HEK293 (cell line): ENCODE data around the gene SHROOM3.

Experiments
- CTCF ChIA-PET: fragments of 350-600 bp; formaldehyde crosslinking; extraction: SDS; loops from one replicate; lab custom pipeline; 2021; ENCODE audit warnings: antibody characterized with exemption; lab: Yijun Ruan, JAX
- POLR2A ChIA-PET: fragments of 300-600 bp; formaldehyde crosslinking; extraction: SDS; loops from one replicate; lab custom pipeline; 2020; ENCODE audit warnings: antibody characterized with exemption, inconsistent platforms; lab: Yijun Ruan, JAX
- H3K27ac ChIP-seq: fragments of 200-500 bp; sonication (Bioruptor generic); 2 replicates; pipeline ENCODE4 v1.5.1; 2014; ENCODE audit warnings: low read depth, low read length, control low read depth, inconsistent platforms; ENCODE audit errors: extremely low read depth
- H3K36me3 ChIP-seq, 2 experiments: fragments of 200-500 bp in 1 of 2; sonication (Bioruptor generic) in 1 of 2; 1 replicate in 1 of 2; 2 replicates in 1 of 2; pipeline ENCODE4 v1.5.1; 2014 to 2017; ENCODE audit warnings: inconsistent platforms in 2 of 2, low read length in 2 of 2; ENCODE audit not compliant: control insufficient read depth in 2 of 2, insufficient read depth in 1 of 2
- H3K4me1 ChIP-seq: fragments of 200-500 bp; sonication (Bioruptor generic); 2 replicates; pipeline ENCODE4 v1.5.1; 2014; ENCODE audit warnings: mild to moderate bottlenecking, low read length, inconsistent platforms; ENCODE audit not compliant: control insufficient read depth, insufficient read depth
- H3K4me3 ChIP-seq: 2 replicates; pipeline ENCODE4 v1.5.1; 2011; ENCODE audit warnings: low read depth, mild to moderate bottlenecking, control low read depth, low read length, moderate library complexity
- H3K9me3 ChIP-seq: fragments of 200-500 bp; sonication (Bioruptor generic); 2 replicates; pipeline ENCODE4 v1.5.1; 2014; ENCODE audit warnings: low read depth, low read length, inconsistent platforms; ENCODE audit not compliant: control insufficient read depth, insufficient read depth
- OSR2 ChIP-seq: fragments of 450-650 bp; formaldehyde crosslinking; IDR thresholded peaks from 2 replicates; pipeline ENCODE4 v1.5.1; 2016; ENCODE audit warnings: missing biosample characterization, missing genetic modification characterization
- SCRT1 ChIP-seq: fragments of 450-650 bp; formaldehyde crosslinking; IDR thresholded peaks from 2 replicates; pipeline ENCODE4 v1.5.1; 2016; ENCODE audit warnings: missing biosample characterization, missing genetic modification characterization, borderline replicate concordance
- ZNF132 ChIP-seq: fragments of 450-650 bp; formaldehyde crosslinking; IDR thresholded peaks from 2 replicates; pipeline ENCODE4 v1.5.1; 2017; ENCODE audit warnings: missing biosample characterization, missing genetic modification characterization, borderline replicate concordance
- ZNF2 ChIP-seq: fragments of 450-650 bp; formaldehyde crosslinking; IDR thresholded peaks from 2 replicates; pipeline ENCODE4 v1.5.1; 2016; ENCODE audit warnings: missing biosample characterization, missing genetic modification characterization
- ZNF223 ChIP-seq: fragments of 450-650 bp; formaldehyde crosslinking; IDR thresholded peaks from 2 replicates; pipeline ENCODE4 v1.5.1; 2016; ENCODE audit warnings: missing biosample characterization, missing genetic modification characterization
- ZNF335 ChIP-seq: fragments of 450-650 bp; formaldehyde crosslinking; conservative IDR thresholded peaks from 2 replicates; pipeline ENCODE4 v1.5.1; 2016; ENCODE audit warnings: missing biosample characterization, missing genetic modification characterization
- ZNF48 ChIP-seq: fragments of 450-650 bp; formaldehyde crosslinking; IDR thresholded peaks from 2 replicates; pipeline ENCODE4 v1.5.1; 2016; ENCODE audit warnings: missing biosample characterization, missing genetic modification characterization
- ZSCAN23 ChIP-seq: fragments of 450-650 bp; formaldehyde crosslinking; IDR thresholded peaks from 2 replicates; pipeline ENCODE4 v1.5.1; 2016; ENCODE audit warnings: missing biosample characterization, missing genetic modification characterization
- TF ChIP-seq, protein P1 (sequence below): fragments of 450-650 bp; formaldehyde crosslinking; IDR thresholded peaks from 2 replicates; pipeline ENCODE4 v1.5.1; 2017; ENCODE audit warnings: missing biosample characterization, missing genetic modification characterization
- TF ChIP-seq, protein P2 (sequence below): fragments of 450-650 bp; formaldehyde crosslinking; IDR thresholded peaks from 2 replicates; pipeline ENCODE4 v1.5.1; 2016; ENCODE audit warnings: missing biosample characterization, missing genetic modification characterization
- TF ChIP-seq, protein P3 (sequence below): fragments of 450-650 bp; formaldehyde crosslinking; IDR thresholded peaks from 2 replicates; pipeline ENCODE4 v1.5.1; 2016; ENCODE audit warnings: missing biosample characterization, missing genetic modification characterization
- TF ChIP-seq, protein P4 (sequence below): fragments of 450-650 bp; formaldehyde crosslinking; IDR thresholded peaks from 2 replicates; pipeline ENCODE4 v1.5.1; 2016; ENCODE audit warnings: missing biosample characterization, missing genetic modification characterization
- TF ChIP-seq, protein P5 (sequence below): fragments of 450-650 bp; formaldehyde crosslinking; conservative IDR thresholded peaks from 2 replicates; pipeline ENCODE4 v1.5.1; 2016; ENCODE audit warnings: low read depth, missing biosample characterization, missing genetic modification characterization

SHROOM3 gene

DNA sequence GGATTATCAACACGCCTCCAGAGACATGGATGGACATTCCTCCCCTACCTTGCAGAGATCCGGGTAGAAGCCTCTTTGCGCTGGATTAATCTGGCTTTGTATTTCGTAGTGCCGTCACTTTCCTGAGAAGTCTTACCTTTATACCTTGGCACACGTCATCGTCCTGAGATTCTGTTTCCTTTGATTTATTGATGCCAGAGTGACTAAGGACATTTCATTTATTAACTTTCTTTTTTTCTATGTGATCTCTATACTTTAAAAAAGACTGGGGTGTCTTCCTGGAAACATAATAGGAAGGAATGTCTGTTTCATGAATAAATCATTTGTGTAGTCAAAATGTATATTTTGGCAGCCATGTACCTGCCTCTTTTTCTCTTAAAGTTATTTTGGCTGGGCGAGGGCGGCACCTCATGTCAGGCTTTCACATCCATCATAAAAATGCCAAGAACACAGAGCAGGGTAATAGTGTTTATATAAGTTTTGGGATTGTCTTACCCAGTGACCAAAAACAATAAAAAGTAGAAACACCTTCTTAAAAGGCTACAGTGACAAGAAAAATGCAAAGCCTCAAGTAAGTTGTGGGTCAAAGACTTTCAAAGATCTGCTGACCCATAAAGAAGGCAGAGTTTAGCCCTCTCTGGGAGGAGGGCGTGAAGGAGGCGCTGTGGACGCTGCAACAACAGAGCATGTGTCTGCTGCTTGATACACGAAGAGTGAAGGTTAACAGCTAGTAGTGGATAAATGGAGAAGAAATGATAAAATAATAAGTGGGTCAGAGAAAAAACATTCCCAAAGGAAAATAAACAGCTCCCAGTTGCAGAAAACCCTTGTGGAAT is 124.4 kb downstream of the SHROOM3 start:
- H3K4me3 ChIP-seq: no peak overlapping the region
- TF ChIP-seq, protein P1, sequence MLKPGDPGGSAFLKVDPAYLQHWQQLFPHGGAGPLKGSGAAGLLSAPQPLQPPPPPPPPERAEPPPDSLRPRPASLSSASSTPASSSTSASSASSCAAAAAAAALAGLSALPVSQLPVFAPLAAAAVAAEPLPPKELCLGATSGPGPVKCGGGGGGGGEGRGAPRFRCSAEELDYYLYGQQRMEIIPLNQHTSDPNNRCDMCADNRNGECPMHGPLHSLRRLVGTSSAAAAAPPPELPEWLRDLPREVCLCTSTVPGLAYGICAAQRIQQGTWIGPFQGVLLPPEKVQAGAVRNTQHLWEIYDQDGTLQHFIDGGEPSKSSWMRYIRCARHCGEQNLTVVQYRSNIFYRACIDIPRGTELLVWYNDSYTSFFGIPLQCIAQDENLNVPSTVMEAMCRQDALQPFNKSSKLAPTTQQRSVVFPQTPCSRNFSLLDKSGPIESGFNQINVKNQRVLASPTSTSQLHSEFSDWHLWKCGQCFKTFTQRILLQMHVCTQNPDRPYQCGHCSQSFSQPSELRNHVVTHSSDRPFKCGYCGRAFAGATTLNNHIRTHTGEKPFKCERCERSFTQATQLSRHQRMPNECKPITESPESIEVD: peak; percentile 49
- TF ChIP-seq, protein P2, sequence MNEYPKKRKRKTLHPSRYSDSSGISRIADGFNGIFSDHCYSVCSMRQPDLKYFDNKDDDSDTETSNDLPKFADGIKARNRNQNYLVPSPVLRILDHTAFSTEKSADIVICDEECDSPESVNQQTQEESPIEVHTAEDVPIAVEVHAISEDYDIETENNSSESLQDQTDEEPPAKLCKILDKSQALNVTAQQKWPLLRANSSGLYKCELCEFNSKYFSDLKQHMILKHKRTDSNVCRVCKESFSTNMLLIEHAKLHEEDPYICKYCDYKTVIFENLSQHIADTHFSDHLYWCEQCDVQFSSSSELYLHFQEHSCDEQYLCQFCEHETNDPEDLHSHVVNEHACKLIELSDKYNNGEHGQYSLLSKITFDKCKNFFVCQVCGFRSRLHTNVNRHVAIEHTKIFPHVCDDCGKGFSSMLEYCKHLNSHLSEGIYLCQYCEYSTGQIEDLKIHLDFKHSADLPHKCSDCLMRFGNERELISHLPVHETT (tag by site-specific recombination): no peak
- TF ChIP-seq ZSCAN23 (tag by site-specific recombination) (no peak), ZNF335 (peak; percentile 44; the same call in 1 of the 2 replicates)
- H3K27ac ChIP-seq: no peak overlapping the region
- CTCF ChIA-PET: interaction anchor here (0.5 kb wide), 1 partner anchor 23 kb away, joined by 3 read pairs; no protein-coding TSS in a partner anchor
- H3K9me3 ChIP-seq: no peaks in the 10 kb centered on the region
- POLR2A ChIA-PET: no interaction called here
- 0 out of 2 replicates have a peak, but pooled peaks cover 2% of the 10 kb centered on the region for H3K4me1 ChIP-seq
- no peaks in the 10 kb centered on the region for H3K36me3 ChIP-seq

DNA sequence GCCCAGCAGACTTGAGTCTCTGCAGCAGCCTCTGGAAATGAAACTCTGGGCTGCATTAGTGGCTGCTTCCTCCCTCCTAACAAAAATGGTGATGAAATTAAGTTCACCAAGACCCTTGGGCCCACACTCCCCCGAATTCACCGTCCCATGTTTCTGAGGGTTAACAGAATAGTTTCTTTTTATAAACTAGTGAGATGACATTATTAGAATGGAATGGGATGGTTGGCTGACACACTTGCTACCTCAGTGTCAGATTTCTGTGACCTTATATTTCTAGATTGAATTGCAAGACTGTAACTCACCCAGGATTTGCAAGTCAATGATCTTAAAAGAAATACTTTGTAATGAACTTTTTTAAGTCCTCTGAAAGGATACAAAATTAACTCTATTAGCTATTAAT is 127.1 kb downstream of the SHROOM3 start:
- POLR2A ChIA-PET: no interaction called here
- no peak overlapping the region for H3K4me3 ChIP-seq
- no peak overlapping the region for H3K27ac ChIP-seq
- H3K36me3 ChIP-seq: no peaks in the 10 kb centered on the region
- CTCF ChIA-PET: interaction anchor here (0.7 kb wide), 1 partner anchor 1003 kb away, joined by 3 read pairs; no protein-coding TSS in a partner anchor
- no peaks in the 10 kb centered on the region for H3K9me3 ChIP-seq
- 0 out of 2 replicates have a peak, but pooled peaks cover 2% of the 10 kb centered on the region for H3K4me1 ChIP-seq
- TF ChIP-seq ZNF48 (no peak), ZNF2 (tag by site-specific recombination) (no peak)

DNA sequence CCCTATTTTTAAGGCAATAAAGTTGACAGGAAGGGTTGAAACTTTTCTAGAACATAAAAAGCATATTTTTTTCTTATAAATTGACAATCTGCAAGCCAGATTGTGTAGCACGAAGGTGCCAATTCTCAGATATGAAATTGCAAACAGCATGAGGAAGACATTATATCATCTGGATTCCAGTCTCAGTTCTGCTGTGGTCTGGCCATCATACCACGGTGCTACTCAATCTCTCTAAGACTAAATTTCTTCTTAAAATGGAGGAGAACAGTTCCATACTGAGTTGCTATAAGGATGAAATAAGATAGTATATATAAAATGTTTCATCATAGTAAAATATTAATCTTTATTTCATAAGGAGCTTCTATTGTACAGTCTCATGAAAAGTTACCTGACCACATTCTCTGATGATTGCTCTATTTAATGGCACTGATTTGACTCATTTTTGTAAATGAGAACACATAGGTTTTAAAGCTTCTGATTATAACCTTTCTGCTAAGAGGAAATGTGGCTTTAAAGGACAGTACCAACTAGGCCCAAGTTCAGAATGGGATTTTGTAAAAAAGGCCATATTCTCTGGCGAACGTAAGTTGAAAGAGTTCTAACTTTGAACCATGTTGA is 127.9 kb downstream of the SHROOM3 start:
- ChIA-PET CTCF (no interaction called here), POLR2A (no interaction called here)
- Histone ChIP-seq H3K4me1 (0 out of 2 replicates have a peak, but pooled peaks cover 2% of the 10 kb centered on the region), H3K4me3 (no peak overlapping the region), H3K27ac (no peak overlapping the region), H3K9me3 (no peaks in the 10 kb centered on the region), H3K36me3 (no peaks in the 10 kb centered on the region)
- TF ChIP-seq ZNF132 (tag by site-specific recombination): no peak
- TF ChIP-seq, protein P3, sequence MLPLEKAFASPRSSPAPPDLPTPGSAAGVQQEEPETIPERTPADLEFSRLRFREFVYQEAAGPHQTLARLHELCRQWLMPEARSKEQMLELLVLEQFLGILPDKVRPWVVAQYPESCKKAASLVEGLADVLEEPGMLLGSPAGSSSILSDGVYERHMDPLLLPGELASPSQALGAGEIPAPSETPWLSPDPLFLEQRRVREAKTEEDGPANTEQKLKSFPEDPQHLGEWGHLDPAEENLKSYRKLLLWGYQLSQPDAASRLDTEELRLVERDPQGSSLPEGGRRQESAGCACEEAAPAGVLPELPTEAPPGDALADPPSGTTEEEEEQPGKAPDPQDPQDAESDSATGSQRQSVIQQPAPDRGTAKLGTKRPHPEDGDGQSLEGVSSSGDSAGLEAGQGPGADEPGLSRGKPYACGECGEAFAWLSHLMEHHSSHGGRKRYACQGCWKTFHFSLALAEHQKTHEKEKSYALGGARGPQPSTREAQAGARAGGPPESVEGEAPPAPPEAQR: no peak
- TF ChIP-seq, protein P4, sequence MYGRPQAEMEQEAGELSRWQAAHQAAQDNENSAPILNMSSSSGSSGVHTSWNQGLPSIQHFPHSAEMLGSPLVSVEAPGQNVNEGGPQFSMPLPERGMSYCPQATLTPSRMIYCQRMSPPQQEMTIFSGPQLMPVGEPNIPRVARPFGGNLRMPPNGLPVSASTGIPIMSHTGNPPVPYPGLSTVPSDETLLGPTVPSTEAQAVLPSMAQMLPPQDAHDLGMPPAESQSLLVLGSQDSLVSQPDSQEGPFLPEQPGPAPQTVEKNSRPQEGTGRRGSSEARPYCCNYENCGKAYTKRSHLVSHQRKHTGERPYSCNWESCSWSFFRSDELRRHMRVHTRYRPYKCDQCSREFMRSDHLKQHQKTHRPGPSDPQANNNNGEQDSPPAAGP (tag by site-specific recombination): no peak
- TF ChIP-seq, protein P5, sequence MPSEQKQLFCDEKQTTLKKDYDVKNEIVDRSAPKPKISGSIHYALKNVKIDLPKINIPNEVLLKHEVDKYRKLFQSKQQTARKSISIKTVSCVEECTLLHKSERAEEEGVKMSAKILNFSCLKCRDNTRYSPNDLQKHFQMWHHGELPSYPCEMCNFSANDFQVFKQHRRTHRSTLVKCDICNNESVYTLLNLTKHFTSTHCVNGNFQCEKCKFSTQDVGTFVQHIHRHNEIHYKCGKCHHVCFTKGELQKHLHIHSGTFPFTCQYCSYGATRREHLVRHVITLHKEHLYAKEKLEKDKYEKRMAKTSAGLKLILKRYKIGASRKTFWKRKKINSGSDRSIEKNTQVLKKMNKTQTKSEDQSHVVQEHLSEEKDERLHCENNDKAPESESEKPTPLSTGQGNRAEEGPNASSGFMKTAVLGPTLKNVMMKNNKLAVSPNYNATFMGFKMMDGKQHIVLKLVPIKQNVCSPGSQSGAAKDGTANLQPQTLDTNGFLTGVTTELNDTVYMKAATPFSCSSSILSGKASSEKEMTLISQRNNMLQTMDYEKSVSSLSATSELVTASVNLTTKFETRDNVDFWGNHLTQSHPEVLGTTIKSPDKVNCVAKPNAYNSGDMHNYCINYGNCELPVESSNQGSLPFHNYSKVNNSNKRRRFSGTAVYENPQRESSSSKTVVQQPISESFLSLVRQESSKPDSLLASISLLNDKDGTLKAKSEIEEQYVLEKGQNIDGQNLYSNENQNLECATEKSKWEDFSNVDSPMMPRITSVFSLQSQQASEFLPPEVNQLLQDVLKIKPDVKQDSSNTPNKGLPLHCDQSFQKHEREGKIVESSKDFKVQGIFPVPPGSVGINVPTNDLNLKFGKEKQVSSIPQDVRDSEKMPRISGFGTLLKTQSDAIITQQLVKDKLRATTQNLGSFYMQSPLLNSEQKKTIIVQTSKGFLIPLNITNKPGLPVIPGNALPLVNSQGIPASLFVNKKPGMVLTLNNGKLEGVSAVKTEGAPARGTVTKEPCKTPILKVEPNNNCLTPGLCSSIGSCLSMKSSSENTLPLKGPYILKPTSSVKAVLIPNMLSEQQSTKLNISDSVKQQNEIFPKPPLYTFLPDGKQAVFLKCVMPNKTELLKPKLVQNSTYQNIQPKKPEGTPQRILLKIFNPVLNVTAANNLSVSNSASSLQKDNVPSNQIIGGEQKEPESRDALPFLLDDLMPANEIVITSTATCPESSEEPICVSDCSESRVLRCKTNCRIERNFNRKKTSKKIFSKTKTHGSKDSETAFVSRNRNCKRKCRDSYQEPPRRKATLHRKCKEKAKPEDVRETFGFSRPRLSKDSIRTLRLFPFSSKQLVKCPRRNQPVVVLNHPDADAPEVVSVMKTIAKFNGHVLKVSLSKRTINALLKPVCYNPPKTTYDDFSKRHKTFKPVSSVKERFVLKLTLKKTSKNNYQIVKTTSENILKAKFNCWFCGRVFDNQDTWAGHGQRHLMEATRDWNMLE: no peak
- no peak for TF ChIP-seq ZNF223 (tag by site-specific recombination)
- no peak for TF ChIP-seq SCRT1 (tag by site-specific recombination)
- TF ChIP-seq OSR2 (tag by site-specific recombination): no peak
